Endodermal cell (in vitro differentiated cells): Measurements from ENCODE around the gene GALNT17. TPM values are rescaled to one million over a fixed set of nuclear protein-coding genes. Genes with fewer than 3 reads are reported as not detected.

Experiments used
- DNase-seq: peaks from one replicate; pipeline ENCODE4 v3.0.0-alpha.2; 2017
- H3K27ac ChIP-seq: 2 replicates; pipeline ENCODE4 v1.5.1; 2013; ENCODE audit warnings: mild to moderate bottlenecking, low read depth, low read length, moderate library complexity
- H3K27me3 ChIP-seq: 2 replicates; pipeline ENCODE4 v1.6.1; 2013; ENCODE audit warnings: mild to moderate bottlenecking, low read length, moderate library complexity; ENCODE audit not compliant: insufficient read depth, control insufficient read depth, poor library complexity, severe bottlenecking
- H3K36me3 ChIP-seq: 2 replicates; pipeline ENCODE4 v1.7.0; 2013; ENCODE audit warnings: mild to moderate bottlenecking, low read length, moderate library complexity; ENCODE audit not compliant: control insufficient read depth, insufficient read depth
- H3K4me1 ChIP-seq: one replicate; pipeline ENCODE4 v1.7.0; 2013; ENCODE audit warnings: low read length; ENCODE audit not compliant: control insufficient read depth, insufficient read depth
- H3K4me3 ChIP-seq: 2 replicates; pipeline ENCODE4 v1.5.1; 2013; ENCODE audit warnings: mild to moderate bottlenecking, low read length, moderate library complexity
- H3K9ac ChIP-seq: 2 replicates; pipeline ENCODE4 v1.6.1; 2013; ENCODE audit warnings: mild to moderate bottlenecking, low read length, moderate library complexity; ENCODE audit not compliant: poor library complexity, severe bottlenecking; ENCODE audit errors: extremely low read depth
- H3K9me3 ChIP-seq: 2 replicates; pipeline ENCODE4 v1.6.1; 2013; ENCODE audit warnings: mild to moderate bottlenecking, low read length, moderate library complexity; ENCODE audit not compliant: control insufficient read depth
- H3K27ac Mint-ChIP-seq: 2 replicates; pipeline ENCODE4 v1.8.0; 2020; ENCODE audit warnings: mixed read lengths
- H3K27me3 Mint-ChIP-seq: 2 replicates; pipeline ENCODE4 v1.8.0; 2021; ENCODE audit warnings: mild to moderate bottlenecking, mixed read lengths; ENCODE audit not compliant: insufficient read depth
- H3K36me3 Mint-ChIP-seq: 2 replicates; pipeline ENCODE4 v1.8.0; 2020; ENCODE audit warnings: low read depth, mixed read lengths
- H3K4me1 Mint-ChIP-seq: 2 replicates; pipeline ENCODE4 v1.8.0; 2020; ENCODE audit warnings: mixed read lengths
- H3K4me3 Mint-ChIP-seq: 2 replicates; pipeline ENCODE4 v1.8.0; 2020; ENCODE audit warnings: mild to moderate bottlenecking, moderate library complexity, mixed read lengths
- H3K9me3 Mint-ChIP-seq: 2 replicates; pipeline ENCODE4 v1.8.0; 2020; ENCODE audit warnings: mild to moderate bottlenecking, mixed read lengths
- WGBS, 2 experiments: methylation state at CpG; one replicate each; pipeline versions ENCODE4 v1.1.5 to v1.1.7; 2013; ENCODE audit warnings: missing lambda C conversion rate in 2 of 2, mixed read lengths in 1 of 2; ENCODE audit not compliant: insufficient coverage in 1 of 2, insufficient read length in 1 of 2; 5-methylcytosine and 5-hydroxymethylcytosine counted together
- total RNA-seq, 2 donors: library from RNA; stranded (reverse); fragmentation: NEBNext Ultra II Directional in 1 of 2; extraction: Animal tissue kit (Norgen Biotek cat#: 25700) in 1 of 2; gene quantifications; 2 replicates in 1 of 2; 3 replicates in 1 of 2; pipeline ENCODE4 v1.2.1, GENCODE V29; 2021
- TF ChIP-seq, protein P1 (sequence below): fragments of 200-600 bp; sonication (generic); conservative IDR thresholded peaks from 2 replicates; pipeline ENCODE4 v1.5.0; 2021; ENCODE audit warnings: antibody characterized with exemption, mild to moderate bottlenecking

The GALNT17 gene
- total RNA-seq, 2 donors from 2014 or later: 60.4 to 61.3 TPM

DNA sequence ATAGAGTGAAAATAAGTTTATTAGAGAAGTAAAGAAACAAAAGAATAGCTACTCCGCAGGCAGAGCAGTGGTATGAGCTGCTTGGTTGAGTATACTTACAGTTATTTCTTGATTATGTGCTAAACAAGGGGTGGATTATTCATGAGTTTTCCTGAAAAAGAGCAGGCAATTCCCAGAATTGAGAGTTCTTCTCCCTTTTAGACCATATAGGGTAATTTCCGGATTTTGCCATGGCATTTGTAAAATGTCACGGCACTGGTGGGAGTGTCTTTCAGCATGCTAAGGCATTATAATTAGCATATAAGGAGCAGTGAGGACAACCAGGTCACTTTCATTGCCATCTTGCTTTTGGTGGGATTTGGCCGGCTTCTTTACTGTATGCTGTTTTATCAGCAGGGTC, 25.7 kb upstream of the GALNT17 start:
- Histone ChIP-seq H3K27ac (no peak overlapping the region), H3K9ac (no peak overlapping the region), H3K36me3 (no peaks in the 10 kb centered on the region), H3K27me3 (no peaks in the 10 kb centered on the region), H3K4me1 (peaks cover 5% of the 10 kb centered on the region), H3K9me3 (no peaks in the 10 kb centered on the region), H3K4me3 (no peak overlapping the region)
- WGBS, 2 experiments: 82 to 100% methylated on average over 3 to 4 of the region's 4 CpGs
- H3K4me1 Mint-ChIP-seq: peaks cover 7% of the 10 kb centered on the region
- no peaks in the 10 kb centered on the region for H3K27me3 Mint-ChIP-seq
- H3K9me3 Mint-ChIP-seq: peaks cover 16% of the 10 kb centered on the region
- no peak for DNase-seq
- H3K4me3 Mint-ChIP-seq: no peak overlapping the region
- TF ChIP-seq, protein P1, sequence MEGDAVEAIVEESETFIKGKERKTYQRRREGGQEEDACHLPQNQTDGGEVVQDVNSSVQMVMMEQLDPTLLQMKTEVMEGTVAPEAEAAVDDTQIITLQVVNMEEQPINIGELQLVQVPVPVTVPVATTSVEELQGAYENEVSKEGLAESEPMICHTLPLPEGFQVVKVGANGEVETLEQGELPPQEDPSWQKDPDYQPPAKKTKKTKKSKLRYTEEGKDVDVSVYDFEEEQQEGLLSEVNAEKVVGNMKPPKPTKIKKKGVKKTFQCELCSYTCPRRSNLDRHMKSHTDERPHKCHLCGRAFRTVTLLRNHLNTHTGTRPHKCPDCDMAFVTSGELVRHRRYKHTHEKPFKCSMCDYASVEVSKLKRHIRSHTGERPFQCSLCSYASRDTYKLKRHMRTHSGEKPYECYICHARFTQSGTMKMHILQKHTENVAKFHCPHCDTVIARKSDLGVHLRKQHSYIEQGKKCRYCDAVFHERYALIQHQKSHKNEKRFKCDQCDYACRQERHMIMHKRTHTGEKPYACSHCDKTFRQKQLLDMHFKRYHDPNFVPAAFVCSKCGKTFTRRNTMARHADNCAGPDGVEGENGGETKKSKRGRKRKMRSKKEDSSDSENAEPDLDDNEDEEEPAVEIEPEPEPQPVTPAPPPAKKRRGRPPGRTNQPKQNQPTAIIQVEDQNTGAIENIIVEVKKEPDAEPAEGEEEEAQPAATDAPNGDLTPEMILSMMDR: no peak
- H3K27ac Mint-ChIP-seq: no peak overlapping the region
- H3K36me3 Mint-ChIP-seq: no peaks in the 10 kb centered on the region

DNA sequence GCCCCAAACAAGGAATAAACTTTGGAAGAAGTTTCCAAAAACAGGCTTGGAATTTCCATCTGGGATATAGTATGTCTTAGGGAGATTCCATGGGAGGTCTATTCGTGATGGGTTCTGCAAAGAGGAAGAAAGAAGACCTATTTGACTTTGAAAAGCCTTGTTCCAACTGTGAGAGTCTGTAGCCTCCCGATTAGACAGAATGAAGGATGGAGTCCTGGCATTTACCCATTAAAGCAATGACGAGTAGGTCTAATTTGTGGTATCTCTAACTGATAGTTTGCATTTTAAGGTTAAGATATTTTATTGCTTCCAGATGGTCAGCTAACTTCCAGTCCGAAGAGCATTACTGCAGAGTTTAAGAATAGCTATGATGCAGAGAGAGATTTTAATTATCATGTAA, 19.5 kb upstream of the GALNT17 start:
- no peak for DNase-seq
- Histone ChIP-seq H3K4me1 (no peaks in the 10 kb centered on the region), H3K9me3 (peaks cover 8% of the 10 kb centered on the region), H3K27ac (no peak overlapping the region), H3K4me3 (no peak overlapping the region), H3K36me3 (no peaks in the 10 kb centered on the region), H3K27me3 (no peaks in the 10 kb centered on the region), H3K9ac (no peak overlapping the region)
- Mint-ChIP-seq H3K27me3 (no peaks in the 10 kb centered on the region), H3K9me3 (peaks cover 6% of the 10 kb centered on the region), H3K4me1 (no peaks in the 10 kb centered on the region), H3K36me3 (peaks cover 1% of the 10 kb centered on the region), H3K4me3 (no peak overlapping the region), H3K27ac (no peak overlapping the region)
- WGBS, 2 experiments: 43 to 77% methylated on average over 3 to 4 of the region's 4 CpGs
- TF ChIP-seq, protein P1: no peak

DNA sequence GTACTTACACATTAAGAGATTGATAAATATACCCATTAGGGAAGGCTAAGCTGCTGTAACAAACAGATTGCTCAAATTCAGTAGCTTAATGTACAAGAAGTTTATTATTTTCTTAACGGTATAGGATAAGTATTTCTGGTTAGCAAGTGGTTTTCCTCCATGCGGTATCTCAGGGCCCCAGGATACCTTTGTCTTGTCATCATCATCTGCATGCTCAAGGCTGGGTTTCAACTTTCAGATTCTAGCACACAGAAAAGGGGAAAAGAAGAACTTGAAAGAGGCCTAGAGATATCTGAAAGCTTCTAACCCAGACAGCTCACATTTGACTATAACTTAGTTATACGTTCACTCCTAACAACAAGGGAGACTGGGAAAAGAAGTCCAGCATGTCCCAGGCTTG, 11.8 kb upstream of the GALNT17 start:
- Mint-ChIP-seq H3K4me1 (peaks cover 3% of the 10 kb centered on the region), H3K27me3 (no peaks in the 10 kb centered on the region), H3K9me3 (peaks cover under 1% of the 10 kb centered on the region), H3K27ac (no peak overlapping the region), H3K36me3 (no peaks in the 10 kb centered on the region), H3K4me3 (no peak overlapping the region)
- Histone ChIP-seq H3K27ac (no peak overlapping the region), H3K9me3 (peaks cover 6% of the 10 kb centered on the region), H3K36me3 (no peaks in the 10 kb centered on the region), H3K4me1 (no peaks in the 10 kb centered on the region), H3K9ac (no peak overlapping the region), H3K27me3 (no peaks in the 10 kb centered on the region), H3K4me3 (no peak overlapping the region)
- TF ChIP-seq, protein P1: no peak
- DNase-seq: no peak
- WGBS, 2 experiments: 93% methylated on average over 3 of the region's 3 CpGs; no CpG with 5 or more reads in 1 of the 2 experiments
